NCI-H748 (cell line): ENCODE results near the gene WHRN.

Source experiments
- DNase-seq: peaks from one replicate; lab custom pipeline; 2025; ENCODE audit not compliant: unreplicated experiment; lab: John Stamatoyannopoulos, UW

Gene WHRN

DNA sequence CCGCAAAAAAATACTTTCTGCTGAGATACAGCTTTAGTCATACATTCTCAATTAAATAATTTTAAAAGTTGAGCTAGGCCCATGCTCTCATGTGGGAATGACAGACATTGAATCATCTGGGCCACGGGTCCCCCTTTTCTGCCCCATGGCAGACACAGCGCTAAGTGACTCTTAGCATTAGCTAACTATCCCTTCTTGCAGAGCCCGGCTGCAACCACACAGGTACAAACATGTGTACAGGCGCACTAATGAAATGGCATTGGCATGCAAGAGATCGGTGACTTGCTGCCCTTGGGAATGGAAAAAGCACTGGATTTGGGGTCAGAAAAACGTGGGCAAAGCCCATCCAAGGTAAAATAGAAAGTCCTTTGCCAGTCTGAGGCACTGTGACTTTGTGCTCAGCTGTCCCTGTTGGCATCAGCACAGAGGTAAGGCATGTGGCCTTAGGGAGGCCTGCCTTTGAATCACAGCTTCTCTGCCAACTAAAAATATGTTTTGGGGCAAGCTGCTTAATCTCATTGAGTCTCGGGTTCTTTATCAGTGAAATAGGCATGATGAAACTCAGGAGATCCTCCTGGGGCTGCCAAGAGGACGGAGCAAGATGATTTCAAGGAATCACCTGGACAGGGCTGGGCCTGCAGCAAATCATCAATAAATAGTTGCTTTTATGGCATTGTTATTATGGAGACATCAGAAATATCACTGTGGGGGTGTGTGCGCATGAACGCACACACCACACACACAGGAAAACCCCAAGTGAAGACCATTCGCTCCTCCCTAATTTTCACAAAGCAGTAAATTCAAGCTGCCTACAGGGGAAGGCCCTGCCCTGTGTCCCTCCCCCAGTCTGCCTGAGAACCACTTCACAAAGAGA, 54.2 kb downstream of the WHRN start:
- DNase-seq = no peak

DNA sequence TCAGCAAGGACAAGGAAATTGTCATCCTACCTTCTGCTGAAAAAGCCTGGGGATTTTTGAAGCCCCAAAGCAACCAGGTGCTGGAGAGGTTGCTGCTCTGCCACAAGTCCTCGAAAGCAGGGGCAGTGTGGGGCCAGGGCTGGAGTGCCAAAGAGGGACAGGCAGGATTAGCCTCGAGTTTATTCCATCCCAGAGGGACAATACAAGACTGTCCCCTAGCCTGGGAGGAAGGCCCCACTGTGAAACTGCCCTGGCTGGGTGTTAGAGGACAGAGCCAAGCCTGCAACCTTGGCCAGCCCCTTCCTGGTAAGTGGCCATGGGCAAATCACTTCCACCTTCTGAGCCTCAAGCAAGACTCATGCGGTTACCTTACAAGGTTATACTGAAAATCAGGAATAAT, 55.1 kb downstream of the WHRN start:
- no peak for DNase-seq

DNA sequence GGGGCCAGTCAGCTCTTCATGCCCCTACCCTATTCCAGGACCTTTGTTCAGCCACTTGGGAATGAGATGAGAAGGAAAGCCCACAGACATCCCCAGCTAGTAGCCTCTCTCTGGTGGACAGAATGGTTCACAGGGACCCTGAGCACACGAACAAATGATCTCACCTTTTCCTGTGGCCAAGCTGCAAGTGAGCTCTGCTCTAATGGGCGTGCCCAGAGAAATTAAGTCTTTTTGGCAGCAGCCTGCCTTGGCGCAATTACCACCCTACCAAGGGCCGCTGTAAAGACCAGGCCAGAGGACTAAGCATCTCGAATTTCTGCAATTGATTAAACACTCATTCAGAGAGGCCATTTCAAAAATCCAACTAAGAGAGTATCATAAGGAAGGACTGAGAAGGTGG, 56.0 kb downstream of the WHRN start:
- DNase-seq = peak; percentile 48

DNA sequence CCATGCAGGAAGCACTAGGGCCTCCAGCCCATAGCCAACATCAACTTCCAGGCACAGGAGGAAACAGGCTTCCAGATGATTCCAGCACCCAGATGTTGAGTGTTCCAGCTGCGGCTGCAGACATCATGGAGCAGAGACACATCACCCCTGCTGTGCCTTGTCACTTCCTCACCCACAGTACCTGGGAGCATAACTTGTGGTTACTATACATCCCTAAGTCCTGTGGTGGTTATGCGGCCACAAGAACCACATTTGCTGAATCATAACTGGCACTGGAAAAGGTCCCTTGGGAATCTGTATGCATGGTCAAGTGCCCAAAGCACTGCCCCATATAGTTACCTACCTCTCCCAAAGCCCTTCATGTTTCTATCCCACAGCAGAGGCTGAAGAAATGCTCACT, 56.6 kb downstream of the WHRN start:
- DNase-seq = no peak

DNA sequence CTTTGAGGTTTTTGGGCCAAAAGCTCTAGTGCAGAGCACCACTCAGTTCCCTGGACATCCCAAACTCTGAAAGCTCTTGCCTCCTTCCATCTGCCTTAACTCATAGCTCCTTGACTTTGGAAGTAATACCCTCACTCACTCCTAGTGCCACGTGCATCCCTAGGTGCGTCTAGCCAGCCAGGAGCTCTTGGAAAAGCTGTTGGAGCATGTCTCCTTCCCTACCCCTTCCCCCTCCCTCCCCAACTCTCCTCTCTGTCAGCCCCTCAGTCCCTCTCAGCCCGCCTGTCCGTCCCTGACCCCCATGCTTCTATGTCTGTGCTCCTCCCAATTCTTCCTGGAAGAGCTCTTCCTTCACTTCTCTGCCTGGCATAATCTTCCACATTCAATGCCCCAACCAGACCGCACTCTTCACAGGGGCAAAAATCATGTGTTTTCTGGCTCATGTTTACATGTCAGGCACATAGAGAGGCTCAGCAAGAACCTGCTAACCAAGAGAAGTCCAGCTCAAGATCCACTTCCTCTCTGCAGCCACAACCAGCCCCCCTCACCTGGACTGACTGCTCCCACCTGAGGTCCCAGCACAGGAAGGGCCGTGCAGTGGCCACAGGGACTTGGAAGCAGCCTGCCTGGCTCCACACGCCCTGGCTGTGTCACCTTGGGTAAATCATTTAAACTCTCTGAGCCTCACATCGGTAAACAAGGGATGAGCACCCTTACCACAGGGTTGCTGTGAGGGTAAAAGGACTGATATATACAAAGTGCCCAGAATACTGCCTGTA, 58.4 kb downstream of the WHRN start:
- no peak for DNase-seq

DNA sequence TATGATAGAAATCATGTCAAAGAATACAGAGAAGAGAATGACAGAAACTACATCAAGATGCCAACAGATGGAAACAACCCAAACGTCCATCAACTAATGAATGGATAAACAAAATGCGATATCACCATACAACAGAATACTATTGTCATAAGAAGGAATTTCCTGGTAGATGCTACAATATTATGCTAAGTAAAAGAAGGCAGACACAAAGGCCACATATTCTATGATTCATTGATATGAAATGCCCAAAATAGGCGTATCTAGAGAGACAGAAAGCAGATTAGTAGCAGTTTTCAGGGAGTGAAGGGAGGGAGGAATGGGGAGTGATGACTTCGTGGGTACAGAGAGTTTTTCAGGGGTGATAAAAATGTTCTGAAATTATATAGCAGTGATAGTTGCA, 59.2 kb downstream of the WHRN start:
- no peak for DNase-seq

DNA sequence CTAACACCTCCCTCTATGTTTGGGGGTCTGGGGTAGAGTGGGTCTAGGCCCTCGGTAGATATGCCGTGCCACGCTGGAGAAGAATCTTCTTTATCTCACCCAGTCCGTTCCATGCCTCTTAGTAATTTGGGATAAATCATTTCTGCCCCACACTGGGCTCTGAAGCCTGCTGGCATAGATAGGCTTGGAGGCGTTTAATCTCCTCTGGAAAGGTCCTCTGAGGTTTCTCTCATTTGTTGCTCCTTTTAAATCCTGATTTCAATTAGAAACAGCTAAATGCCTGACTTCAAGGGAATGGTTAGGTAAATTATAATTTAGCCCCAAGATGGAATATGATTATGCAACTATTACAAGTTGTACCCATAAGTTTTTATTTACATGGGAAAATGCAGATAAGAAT, 59.7 kb downstream of the WHRN start:
- no peak for DNase-seq

DNA sequence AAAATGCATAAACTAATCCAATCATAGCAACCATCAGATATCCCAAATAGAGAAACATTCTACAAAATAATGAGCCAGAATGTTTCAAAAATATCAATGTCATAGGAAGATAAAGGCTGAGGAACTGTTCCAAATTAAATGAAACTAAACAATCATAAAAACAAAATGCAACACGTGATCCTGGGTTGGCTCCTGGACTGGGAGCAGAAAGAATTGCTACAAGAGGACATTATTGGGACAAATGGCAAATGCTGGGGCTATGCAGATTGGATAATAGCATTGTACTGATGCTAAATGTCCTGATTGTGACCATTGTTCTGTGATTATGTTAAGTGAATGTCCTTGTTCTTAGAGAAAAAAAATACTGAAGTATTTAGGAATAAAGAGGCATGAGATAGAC, 63.3 kb downstream of the WHRN start:
- no peak for DNase-seq

DNA sequence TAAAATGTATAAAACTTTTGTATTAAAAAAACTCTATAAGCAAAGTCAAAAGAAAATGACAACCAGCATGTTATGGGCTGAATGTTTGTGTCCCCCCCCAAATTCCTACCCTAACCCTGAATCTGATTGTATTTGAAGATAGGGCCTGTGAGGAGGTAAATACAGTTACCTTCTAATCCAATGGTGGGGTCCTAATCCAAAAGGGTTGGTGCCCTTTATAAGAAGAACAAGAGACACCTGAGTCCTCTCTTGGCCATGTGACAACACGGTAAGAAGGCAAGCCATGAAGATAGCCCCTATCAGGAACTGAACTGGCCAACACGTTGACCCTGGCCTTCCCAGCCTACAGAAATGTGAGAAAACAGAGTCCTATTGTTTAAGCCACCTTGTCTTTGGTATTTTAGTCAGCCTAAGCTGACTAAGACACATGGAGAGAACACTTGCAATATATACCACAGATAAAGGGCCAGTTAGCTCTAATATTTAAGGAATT, 67.8 kb downstream of the WHRN start:
- DNase-seq = no peak

DNA sequence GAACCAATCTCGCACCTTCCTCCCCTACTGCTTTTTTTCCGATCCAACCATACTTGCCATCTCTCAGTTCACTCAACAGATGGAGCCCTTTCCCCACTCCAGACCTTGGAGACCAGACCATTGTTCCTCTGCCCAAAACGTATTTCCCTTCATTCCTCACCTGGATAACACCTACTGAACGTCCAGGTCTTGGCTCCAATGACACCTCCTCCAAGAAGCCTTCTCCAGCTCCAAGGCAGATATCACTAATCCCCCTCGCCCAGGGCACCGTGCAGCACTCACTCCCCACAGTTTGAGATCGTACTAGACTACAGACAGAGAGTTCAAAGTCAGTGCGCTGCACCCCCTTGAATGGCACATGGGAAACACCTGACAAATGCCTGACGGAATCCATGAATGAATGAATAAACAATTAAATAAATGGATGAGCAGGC, 70.4 kb downstream of the WHRN start:
- DNase-seq = peak; percentile 57

DNA sequence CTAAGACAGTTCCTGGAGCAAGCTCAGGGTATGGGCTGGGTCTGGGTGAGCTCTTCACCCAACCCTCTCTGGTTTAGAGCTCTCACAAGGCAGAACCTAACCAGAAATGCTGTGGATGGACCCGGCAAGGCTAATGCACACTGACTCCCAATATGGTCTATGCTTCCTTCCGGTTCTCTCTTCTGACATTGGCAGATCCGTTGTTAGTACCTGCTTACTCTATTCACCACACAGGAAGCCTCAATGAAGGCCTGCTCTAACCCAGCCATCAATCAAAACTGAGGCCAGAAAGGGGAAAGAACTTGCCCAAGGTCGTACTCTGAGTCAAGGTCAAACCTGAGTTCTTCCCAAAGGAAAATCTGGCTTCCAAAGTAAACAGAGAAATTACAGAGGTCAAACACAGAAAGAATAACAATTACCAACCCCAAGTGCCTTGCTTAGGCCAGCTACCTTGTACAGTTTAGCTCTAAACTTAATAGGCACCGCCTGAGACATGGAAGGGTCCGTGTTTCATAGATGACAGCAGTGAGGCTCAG, 71.5 kb downstream of the WHRN start:
- DNase-seq = no peak

DNA sequence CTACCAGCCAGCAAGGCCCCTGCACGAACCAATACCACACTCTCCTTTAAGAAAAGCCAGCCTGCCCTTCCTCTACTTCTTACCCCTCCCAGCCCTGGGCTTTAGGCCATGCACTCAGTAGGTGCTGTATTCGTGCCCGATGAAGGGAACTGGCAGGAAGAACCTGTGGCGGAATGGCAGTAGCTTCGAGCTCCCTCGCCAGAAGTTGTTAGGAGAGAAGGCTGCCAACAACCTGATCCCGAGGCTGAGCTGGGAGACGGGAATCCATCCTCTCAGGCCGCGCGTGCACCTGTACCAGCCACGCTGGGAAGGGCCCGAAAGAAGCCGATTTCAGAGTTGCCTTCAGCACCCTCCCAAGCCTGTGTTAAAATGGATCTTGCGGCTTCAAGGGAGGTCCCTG, 72.2 kb downstream of the WHRN start:
- DNase-seq = no peak

DNA sequence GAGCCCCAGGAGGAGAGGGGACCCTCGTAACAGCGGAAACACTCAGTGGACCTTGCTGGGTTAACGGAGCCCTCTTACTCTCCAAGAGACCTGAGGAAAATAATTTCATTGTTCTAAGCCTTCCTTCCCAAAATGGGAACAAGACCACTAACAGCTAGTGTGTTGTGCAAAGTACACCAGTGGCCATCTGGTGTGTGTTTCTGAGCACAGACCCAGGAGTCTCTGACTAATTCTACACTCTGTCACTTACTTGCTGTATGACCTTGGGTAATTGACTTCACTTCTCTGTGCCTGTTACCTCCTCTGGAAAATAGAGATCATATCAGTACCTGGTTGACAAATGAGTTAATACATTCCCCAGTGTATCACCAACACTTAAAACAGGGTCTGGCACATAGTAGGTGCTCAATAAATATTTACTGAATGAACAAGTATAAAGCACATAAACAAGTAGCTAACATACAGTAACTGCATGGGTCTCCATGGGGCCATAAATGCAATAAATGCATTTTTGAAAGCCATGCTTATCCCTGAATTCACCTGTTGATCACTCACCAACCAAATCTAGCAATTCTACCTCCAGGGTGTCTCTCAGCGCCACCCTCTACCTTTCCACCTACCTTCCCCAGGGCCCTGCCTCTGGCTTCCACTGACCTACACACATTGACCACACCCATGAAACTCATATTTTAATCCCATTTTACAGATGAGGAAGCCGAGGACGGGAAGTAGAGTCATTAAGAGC, 72.8 kb downstream of the WHRN start:
- DNase-seq = no peak

DNA sequence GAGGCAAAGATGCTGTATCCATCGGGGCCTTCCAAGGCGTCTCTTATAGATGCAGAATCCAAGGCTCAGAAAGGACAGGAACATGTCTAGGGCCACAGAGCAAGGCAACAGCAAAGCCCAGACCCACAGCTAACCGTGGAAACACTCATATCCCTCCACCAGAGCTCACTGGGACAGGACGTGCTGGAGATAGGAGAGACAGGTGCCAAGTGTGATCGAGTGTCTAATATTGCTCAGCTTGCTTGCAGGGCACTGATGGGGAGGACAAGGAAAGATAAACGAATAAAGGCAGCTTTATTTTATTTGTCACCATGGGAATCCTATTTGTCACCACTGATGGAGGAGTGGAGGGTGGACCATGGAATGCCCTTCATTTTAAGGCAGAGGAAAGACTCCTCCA, 73.5 kb downstream of the WHRN start:
- no peak for DNase-seq

DNA sequence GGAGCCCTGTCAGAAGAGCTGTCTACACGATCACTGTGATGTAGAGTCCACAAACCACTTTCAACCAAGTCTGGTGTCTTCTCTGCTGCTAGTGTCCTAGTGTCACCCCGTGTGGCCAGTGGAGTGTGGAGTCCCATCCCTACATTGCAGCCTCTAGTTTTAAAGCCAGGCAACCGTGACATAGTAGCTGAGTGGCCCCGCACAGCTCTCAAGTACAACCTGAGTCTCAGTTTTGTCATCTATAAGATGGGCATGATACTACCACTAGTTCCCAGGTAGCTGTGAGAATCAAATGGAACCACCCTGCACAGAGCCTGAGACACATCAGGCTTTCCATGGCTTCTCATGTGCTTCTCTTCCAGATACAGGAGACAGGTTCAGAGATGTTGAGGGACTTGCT, 74.3 kb downstream of the WHRN start:
- DNase-seq = no peak

DNA sequence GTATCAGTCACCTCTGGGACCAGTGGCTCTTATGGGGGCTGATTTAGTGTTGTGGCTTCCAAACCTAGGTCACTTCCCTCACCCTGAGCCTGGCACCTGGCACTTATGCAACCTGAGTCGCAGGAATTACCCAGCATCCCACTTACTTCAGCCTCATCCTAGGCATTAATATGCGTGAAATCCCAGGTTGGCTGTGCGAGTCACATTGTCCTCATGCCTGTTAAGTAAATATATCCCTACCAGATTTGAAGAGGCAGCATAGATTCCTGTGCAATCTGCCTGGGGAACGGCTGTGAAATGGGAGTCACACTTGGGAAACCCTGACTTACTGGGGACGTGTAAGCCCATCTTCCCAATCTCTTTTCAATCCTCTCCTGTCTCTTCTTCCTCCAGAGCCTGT, 74.8 kb downstream of the WHRN start:
- peak; percentile 54 for DNase-seq

DNA sequence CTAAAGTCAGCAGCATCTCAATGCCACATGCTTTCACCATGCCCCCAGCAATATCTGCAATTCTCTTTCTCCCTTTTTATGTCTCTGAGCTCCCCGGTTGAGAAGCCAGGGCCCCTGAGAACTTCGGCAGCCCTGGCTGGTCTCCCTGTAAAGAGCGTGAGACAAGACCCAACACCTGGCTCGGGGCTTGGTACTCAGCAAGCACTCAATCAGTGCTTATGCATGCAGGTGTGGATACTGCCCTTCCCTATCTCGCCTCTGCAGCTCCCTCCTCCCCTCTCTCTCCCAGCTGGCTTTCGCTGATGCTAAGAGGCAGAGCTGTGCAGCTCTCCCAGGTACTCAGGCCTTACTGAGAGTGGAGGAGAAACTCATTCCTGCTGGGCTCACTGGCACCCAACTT, 75.8 kb downstream of the WHRN start:
- DNase-seq = no peak

DNA sequence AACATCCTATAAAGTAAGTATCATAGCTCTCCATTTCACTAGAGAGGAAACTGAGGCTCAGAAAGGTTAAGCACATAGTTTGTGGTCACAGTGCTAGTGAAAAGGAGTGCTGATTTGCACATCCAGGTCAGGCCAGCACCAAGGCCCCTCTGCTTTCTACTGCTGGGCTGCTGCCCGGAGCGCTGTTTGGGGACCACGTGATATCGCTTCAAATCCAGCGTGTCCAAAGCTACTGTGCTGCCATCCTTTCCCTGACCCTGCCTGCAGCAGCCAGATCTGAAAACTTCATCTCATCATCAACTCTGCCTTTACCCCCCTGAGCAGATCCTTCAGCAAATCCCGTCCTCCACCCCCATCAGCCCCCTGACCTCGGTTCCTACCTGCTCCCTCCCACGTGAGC, 76.8 kb downstream of the WHRN start:
- no peak for DNase-seq

DNA sequence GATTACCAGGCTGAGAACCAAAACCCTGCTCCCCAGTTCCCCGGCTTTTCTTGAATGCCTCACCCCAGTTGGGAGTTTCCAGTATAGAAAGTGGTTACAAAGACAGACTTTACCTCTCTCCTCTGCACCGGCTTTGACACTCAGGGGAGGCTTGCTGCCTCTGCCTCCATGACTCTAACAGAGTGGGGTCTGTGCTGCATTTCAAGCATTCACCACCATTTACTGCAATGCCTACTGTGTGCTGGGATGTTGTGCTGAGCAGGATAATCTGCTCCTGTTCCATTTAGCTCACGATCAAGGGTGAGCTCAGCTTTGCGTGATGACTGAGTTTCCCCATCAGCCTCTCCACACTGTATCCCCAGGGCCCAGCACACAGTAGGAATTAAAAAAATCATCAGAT, 77.6 kb downstream of the WHRN start:
- no peak for DNase-seq

DNA sequence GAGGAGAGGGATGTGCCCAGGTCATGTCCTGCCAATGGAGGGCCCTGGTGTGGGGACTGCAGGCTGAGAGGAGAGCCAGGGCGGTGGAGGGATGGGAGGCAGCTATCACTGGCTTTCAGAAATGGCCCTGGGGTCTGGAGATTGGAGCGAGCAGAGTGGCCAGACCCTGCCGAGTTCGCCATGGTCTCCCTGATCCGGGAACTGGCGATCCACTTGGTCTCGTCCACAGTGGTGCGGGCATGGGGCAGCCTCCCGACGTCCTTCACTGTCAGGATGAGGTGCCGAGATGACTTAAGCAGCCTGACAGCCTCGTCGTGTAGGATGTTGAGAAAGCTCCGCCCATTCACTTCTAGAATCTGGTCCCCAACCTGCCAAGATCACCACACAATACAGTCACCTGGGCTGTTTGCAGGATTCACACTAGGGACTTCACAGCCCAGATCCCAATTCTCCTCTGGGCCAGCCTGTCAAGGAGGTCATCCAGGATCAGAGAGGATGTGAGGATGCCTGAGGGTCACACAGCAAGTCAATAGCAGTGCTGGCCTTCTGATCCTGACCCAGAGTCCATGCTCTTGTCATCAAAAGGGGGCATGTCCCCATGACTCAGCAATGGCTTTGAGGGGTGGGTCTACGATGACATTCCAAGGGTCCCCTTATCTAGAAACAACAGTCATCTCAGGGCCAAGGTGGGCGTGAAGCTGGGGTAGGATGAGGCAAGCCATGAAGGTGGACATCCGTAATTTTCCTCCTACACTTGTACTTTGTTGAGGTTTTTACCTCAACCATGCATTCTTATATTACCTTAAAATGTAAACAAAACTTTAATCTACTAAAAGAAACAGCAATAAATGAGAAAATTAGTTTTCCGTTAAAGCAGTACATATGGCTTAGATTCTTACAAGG, 79.0 kb downstream of the WHRN start:
- DNase-seq = no peak
